SK-N-SH (cell line): ENCODE results near the gene KIF4A. TPM values are rescaled to one million over a fixed set of nuclear protein-coding genes. Genes with fewer than 3 reads are reported as not detected.

Experiments
- CTCF ChIA-PET: fragments of 300-600, 350-600 bp; formaldehyde crosslinking; extraction: SDS; loops from one replicate; lab custom pipeline; 2021; lab: Yijun Ruan, JAX
- POLR2A ChIA-PET: fragments of 350-600 bp; sonication (Branson Sonifier 250); formaldehyde crosslinking; extraction: SDS; loops from one replicate; lab custom pipeline; 2020; ENCODE audit warnings: antibody characterized with exemption, inconsistent platforms; lab: Yijun Ruan, JAX
- DNase-seq: peaks from one replicate; pipeline ENCODE4 v3.0.0; 2012
- H2AFZ ChIP-seq: fragments of 200-600 bp; sonication (generic); 2 replicates; pipeline ENCODE4 v1.8.1; 2016; ENCODE audit warnings: antibody characterized with exemption, mild to moderate bottlenecking, low read depth
- H3F3A ChIP-seq: fragments of 200-600 bp; sonication (generic); replicated peaks from 2 replicates; pipeline ENCODE3; 2016; ENCODE audit warnings: antibody characterized with exemption, mild to moderate bottlenecking; ENCODE audit not compliant: insufficient read depth
- H3K27ac ChIP-seq, 2 experiments: fragments of 200-500 bp in 1 of 2; fragments of 200-600 bp in 1 of 2; sonication (Bioruptor generic) in 1 of 2; sonication (generic), shearing (Covaris generic) in 1 of 2; 2 replicates each; pipeline versions ENCODE4 v1.5.1 to v1.6.1; 2014 to 2016; ENCODE audit warnings: low read depth in 2 of 2, inconsistent platforms in 1 of 2, low read length in 1 of 2, mild to moderate bottlenecking in 1 of 2, mixed read lengths in 1 of 2
- H3K27me3 ChIP-seq: fragments of 200-600 bp; sonication (generic), shearing (Covaris generic); 2 replicates; pipeline ENCODE4 v1.6.1; 2016; ENCODE audit warnings: mixed run types; ENCODE audit not compliant: insufficient read depth
- H3K36me3 ChIP-seq, 2 experiments: fragments of 200-500 bp in 1 of 2; fragments of 200-600 bp in 1 of 2; sonication (Bioruptor generic) in 1 of 2; sonication (generic) in 1 of 2; replicated peaks in 1 of 2; 2 replicates each; pipeline versions ENCODE3 to v1.5.1; 2014 to 2016; ENCODE audit warnings: low read length in 1 of 2, mild to moderate bottlenecking in 1 of 2; ENCODE audit not compliant: insufficient read depth in 2 of 2, control insufficient read depth in 1 of 2
- H3K4me1 ChIP-seq, 2 experiments: fragments of 200-500 bp in 1 of 2; fragments of 200-600 bp in 1 of 2; sonication (Bioruptor generic) in 1 of 2; sonication (generic), shearing (Covaris generic) in 1 of 2; 2 replicates each; pipeline versions ENCODE4 v1.5.1 to v1.6.1; 2014 to 2016; ENCODE audit warnings: low read depth in 1 of 2, low read length in 1 of 2, mixed run types in 1 of 2; ENCODE audit not compliant: insufficient read depth in 2 of 2, control insufficient read depth in 1 of 2
- H3K4me2 ChIP-seq: fragments of 200-600 bp; sonication (generic), shearing (Covaris generic); 2 replicates; pipeline ENCODE4 v1.6.1; 2017; ENCODE audit warnings: mixed run types
- H3K4me3 ChIP-seq, 2 experiments: fragments of 200-500 bp in 1 of 2; fragments of 200-600 bp in 1 of 2; sonication (Bioruptor generic) in 1 of 2; sonication (generic), shearing (Covaris generic) in 1 of 2; 2 replicates each; pipeline versions ENCODE4 v1.5.1 to v1.8.1; 2014 to 2016; ENCODE audit warnings: low read depth in 2 of 2, inconsistent platforms in 1 of 2, low read length in 1 of 2, mild to moderate bottlenecking in 1 of 2, mixed read lengths in 1 of 2, moderate library complexity in 1 of 2
- H3K79me2 ChIP-seq: fragments of 200-600 bp; sonication (generic); 2 replicates; pipeline ENCODE4 v1.8.1; 2017; ENCODE audit warnings: mild to moderate bottlenecking; ENCODE audit not compliant: insufficient read depth
- H3K9ac ChIP-seq: fragments of 200-600 bp; sonication (generic); 2 replicates; pipeline ENCODE4 v1.6.1; 2017; ENCODE audit warnings: mixed run types
- H3K9me2 ChIP-seq: fragments of 200-600 bp; sonication (generic); 2 replicates; pipeline ENCODE4 v1.6.1; 2017; ENCODE audit warnings: mixed run types
- H3K9me3 ChIP-seq: fragments of 200-600 bp; sonication (generic); 2 replicates; pipeline ENCODE4 v1.6.1; 2017; ENCODE audit warnings: mixed run types, mild to moderate bottlenecking, moderate library complexity
- H4K20me1 ChIP-seq: fragments of 200-600 bp; sonication (generic); 2 replicates; pipeline ENCODE4 v1.6.1; 2017; ENCODE audit warnings: mild to moderate bottlenecking, mixed run types; ENCODE audit not compliant: insufficient read depth
- CHD2 ChIP-seq: fragments of 150-350 bp; IDR thresholded peaks from 2 replicates; pipeline ENCODE4 v1.6.1; 2018; ENCODE audit warnings: low read length; ENCODE audit not compliant: partially characterized antibody
- ELF1 ChIP-seq: IDR thresholded peaks from 2 replicates; pipeline ENCODE4 v1.4.0; 2012
- EP300 ChIP-seq, 2 experiments: IDR thresholded peaks; 2 replicates each; pipeline versions ENCODE4 v1.4.0 to v1.6.1; 2012; ENCODE audit warnings: borderline replicate concordance in 1 of 2, low read depth in 1 of 2, low read length in 1 of 2
- EZH2phosphoT487 ChIP-seq: fragments of 200-600 bp; sonication (generic); IDR thresholded peaks from 2 replicates; pipeline ENCODE4 v1.6.1; 2017; ENCODE audit warnings: low read depth, mixed run types, mild to moderate bottlenecking, antibody characterized with exemption, moderate library complexity, borderline replicate concordance
- FOXJ3 ChIP-seq: sonication (generic); formaldehyde crosslinking; IDR thresholded peaks from 2 replicates; pipeline ENCODE4 v1.5.1; 2020; ENCODE audit warnings: mild to moderate bottlenecking, missing genetic modification reagents
- FOXM1 ChIP-seq: IDR thresholded peaks from 2 replicates; pipeline ENCODE4 v1.4.0; 2012; ENCODE audit warnings: low read depth, mild to moderate bottlenecking
- GABPA ChIP-seq: IDR thresholded peaks from 2 replicates; pipeline ENCODE4 v1.4.0; 2012; ENCODE audit warnings: low read depth, mild to moderate bottlenecking
- GATA2 ChIP-seq: sonication (generic); formaldehyde crosslinking; IDR thresholded peaks from 2 replicates; pipeline ENCODE4 v1.5.0; 2020; ENCODE audit warnings: mild to moderate bottlenecking, missing genetic modification reagents
- MEF2A ChIP-seq: IDR thresholded peaks from 2 replicates; pipeline ENCODE4 v1.4.0; 2012; ENCODE audit warnings: low read depth, borderline replicate concordance
- NRF1 ChIP-seq: IDR thresholded peaks from 2 replicates; pipeline ENCODE4 v1.6.1; 2012; ENCODE audit warnings: low read depth, mild to moderate bottlenecking, low read length
- POLR2AphosphoS5 ChIP-seq: IDR thresholded peaks from 2 replicates; pipeline ENCODE4 v1.6.1; 2012; ENCODE audit warnings: low read depth, low read length
- RFX5 ChIP-seq: IDR thresholded peaks from 2 replicates; pipeline ENCODE4 v1.6.1; 2012; ENCODE audit warnings: mild to moderate bottlenecking, improper control_type of control experiment, low read length
- SMC3 ChIP-seq: IDR thresholded peaks from 2 replicates; pipeline ENCODE4 v1.6.1; 2012; ENCODE audit warnings: low read depth, low read length, improper control_type of control experiment
- TAF1 ChIP-seq: IDR thresholded peaks from 2 replicates; pipeline ENCODE4 v1.6.1; 2012; ENCODE audit warnings: low read depth, mild to moderate bottlenecking, low read length, moderate library complexity, borderline replicate concordance
- WGBS: methylation state at CpG from one replicate; pipeline ENCODE4 v1.1.6; 2017; ENCODE audit warnings: low lambda C conversion rate; 5-methylcytosine and 5-hydroxymethylcytosine counted together
- polyA plus RNA-seq, 3 experiments: library from polyadenylated mRNA; depleted of rRNA; stranded (reverse); fragments of >200 nt; gene quantifications; 2 replicates each; pipeline ENCODE4 v1.2.3, GENCODE V29; 2012
- TF ChIP-seq, protein P1 (sequence below): IDR thresholded peaks from 2 replicates; pipeline ENCODE4 v1.4.0; 2012; ENCODE audit warnings: low read depth, borderline replicate concordance
- TF ChIP-seq, protein P2 (sequence below): IDR thresholded peaks from 2 replicates; pipeline ENCODE4 v1.6.1; 2012; ENCODE audit warnings: mild to moderate bottlenecking, low read depth, low read length, moderate library complexity

KIF4A gene
- polyA plus RNA-seq, 1 of the 3 experiments (the other 2 are of a cell fraction), result 11.5 TPM

- DNase-seq, result no peak
- Histone ChIP-seq H3K4me1 (no peaks in the 10 kb centered on the region), H4K20me1 (no peaks in the 10 kb centered on the region), H3K4me2 (no peak overlapping the region), H3K9ac (no peak overlapping the region), H3K4me3 (no peak overlapping the region), H3K27ac (no peak overlapping the region), H3K9me2 (no peaks in the 10 kb centered on the region), H3K79me2 (0 out of 2 replicates have a peak, but pooled peaks cover under 1% of the 10 kb centered on the region), H2AFZ (no peak overlapping the region), H3K36me3 (peaks cover 6 to 27% of the 10 kb centered on the region in 2 experiments), H3K9me3 (no peaks in the 10 kb centered on the region), H3F3A (no peaks in the 10 kb centered on the region), H3K27me3 (no peaks in the 10 kb centered on the region)
- ChIA-PET CTCF (no interaction called here), POLR2A (no interaction called here)
- no peak for TF ChIP-seq EZH2phosphoT487
- no peak for TF ChIP-seq ELF1
- TF ChIP-seq, protein P1, sequence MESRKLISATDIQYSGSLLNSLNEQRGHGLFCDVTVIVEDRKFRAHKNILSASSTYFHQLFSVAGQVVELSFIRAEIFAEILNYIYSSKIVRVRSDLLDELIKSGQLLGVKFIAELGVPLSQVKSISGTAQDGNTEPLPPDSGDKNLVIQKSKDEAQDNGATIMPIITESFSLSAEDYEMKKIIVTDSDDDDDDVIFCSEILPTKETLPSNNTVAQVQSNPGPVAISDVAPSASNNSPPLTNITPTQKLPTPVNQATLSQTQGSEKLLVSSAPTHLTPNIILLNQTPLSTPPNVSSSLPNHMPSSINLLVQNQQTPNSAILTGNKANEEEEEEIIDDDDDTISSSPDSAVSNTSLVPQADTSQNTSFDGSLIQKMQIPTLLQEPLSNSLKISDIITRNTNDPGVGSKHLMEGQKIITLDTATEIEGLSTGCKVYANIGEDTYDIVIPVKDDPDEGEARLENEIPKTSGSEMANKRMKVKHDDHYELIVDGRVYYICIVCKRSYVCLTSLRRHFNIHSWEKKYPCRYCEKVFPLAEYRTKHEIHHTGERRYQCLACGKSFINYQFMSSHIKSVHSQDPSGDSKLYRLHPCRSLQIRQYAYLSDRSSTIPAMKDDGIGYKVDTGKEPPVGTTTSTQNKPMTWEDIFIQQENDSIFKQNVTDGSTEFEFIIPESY, result no peak
- no peak for TF ChIP-seq FOXM1
- no peak for TF ChIP-seq GABPA
- TF ChIP-seq, protein P2, sequence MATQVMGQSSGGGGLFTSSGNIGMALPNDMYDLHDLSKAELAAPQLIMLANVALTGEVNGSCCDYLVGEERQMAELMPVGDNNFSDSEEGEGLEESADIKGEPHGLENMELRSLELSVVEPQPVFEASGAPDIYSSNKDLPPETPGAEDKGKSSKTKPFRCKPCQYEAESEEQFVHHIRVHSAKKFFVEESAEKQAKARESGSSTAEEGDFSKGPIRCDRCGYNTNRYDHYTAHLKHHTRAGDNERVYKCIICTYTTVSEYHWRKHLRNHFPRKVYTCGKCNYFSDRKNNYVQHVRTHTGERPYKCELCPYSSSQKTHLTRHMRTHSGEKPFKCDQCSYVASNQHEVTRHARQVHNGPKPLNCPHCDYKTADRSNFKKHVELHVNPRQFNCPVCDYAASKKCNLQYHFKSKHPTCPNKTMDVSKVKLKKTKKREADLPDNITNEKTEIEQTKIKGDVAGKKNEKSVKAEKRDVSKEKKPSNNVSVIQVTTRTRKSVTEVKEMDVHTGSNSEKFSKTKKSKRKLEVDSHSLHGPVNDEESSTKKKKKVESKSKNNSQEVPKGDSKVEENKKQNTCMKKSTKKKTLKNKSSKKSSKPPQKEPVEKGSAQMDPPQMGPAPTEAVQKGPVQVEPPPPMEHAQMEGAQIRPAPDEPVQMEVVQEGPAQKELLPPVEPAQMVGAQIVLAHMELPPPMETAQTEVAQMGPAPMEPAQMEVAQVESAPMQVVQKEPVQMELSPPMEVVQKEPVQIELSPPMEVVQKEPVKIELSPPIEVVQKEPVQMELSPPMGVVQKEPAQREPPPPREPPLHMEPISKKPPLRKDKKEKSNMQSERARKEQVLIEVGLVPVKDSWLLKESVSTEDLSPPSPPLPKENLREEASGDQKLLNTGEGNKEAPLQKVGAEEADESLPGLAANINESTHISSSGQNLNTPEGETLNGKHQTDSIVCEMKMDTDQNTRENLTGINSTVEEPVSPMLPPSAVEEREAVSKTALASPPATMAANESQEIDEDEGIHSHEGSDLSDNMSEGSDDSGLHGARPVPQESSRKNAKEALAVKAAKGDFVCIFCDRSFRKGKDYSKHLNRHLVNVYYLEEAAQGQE, result no peak
- 58% methylated on average over 2 of the region's 2 CpGs for WGBS
Observed at GRCh38 chrX:70386235-70386634, 96.3 kb downstream of the KIF4A start.

- Histone ChIP-seq H3K9ac (no peak overlapping the region), H3K79me2 (no peaks in the 10 kb centered on the region), H3F3A (no peaks in the 10 kb centered on the region), H3K27me3 (no peaks in the 10 kb centered on the region), H3K4me2 (no peak overlapping the region), H3K4me3 (no peak overlapping the region), H3K9me2 (no peaks in the 10 kb centered on the region), H3K9me3 (no peaks in the 10 kb centered on the region), H3K4me1 (no peaks in the 10 kb centered on the region), H3K27ac (no peak overlapping the region), H2AFZ (no peak overlapping the region), H3K36me3 (peaks cover 11 to 30% of the 10 kb centered on the region in 2 experiments), H4K20me1 (no peaks in the 10 kb centered on the region)
- POLR2A ChIA-PET, result no interaction called here
- CTCF ChIA-PET, result no interaction called here
- no peak for TF ChIP-seq GATA2 (CRISPR knock-in tag)
- no peak for TF ChIP-seq SMC3
- TF ChIP-seq NRF1, result no peak
- no peak for TF ChIP-seq MEF2A
- TF ChIP-seq FOXJ3, result no peak
- TF ChIP-seq, protein P2, result no peak
- TF ChIP-seq POLR2AphosphoS5, result no peak
- TF ChIP-seq RFX5, result no peak
- TF ChIP-seq TAF1, result no peak
- TF ChIP-seq FOXM1, result no peak
- TF ChIP-seq EP300 (IDR thresholded peaks at IDR 0.05; ENCODE audit: borderline replicate concordance in 1 of 2, low read depth in 1 of 2, low read length in 1 of 2), result no peak
- no peak for TF ChIP-seq CHD2
- no peak for DNase-seq
- 70% methylated on average over 4 of the region's 4 CpGs for WGBS
Observed at GRCh38 chrX:70398899-70399298, 109.0 kb downstream of the KIF4A start.
